Fibroblast of skin of right quadriceps (primary cell): ENCODE measurements around the gene QKI.

Experiments used
- DNase-seq: peaks from one replicate; pipeline ENCODE4 v3.0.0-alpha.2; 2013

QKI gene

DNA sequence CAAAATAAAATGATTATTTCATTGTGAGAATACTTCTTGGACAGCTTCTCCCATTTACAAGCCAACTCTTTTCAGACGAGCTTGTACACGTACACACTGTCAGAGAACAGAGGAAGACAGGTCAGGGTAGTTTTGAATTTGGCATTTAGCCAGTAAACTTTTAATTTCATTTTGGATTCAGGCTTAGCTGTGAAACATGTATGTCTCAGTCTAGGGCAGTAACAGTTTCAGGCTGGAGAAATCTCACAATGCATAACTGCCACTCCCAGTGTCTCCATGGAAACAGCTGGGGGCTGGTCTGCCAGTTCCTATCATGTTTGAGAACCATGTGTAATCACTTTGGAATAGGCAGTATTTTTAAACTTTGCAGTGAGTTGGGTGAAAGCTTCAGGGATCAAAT, 22.0 kb upstream of the QKI start:
- DNase-seq = peak; percentile 51

- no peak for DNase-seq
These were observed 20.6 kb upstream of the QKI start for GRCh38 chr6:163393923-163394322.

DNA sequence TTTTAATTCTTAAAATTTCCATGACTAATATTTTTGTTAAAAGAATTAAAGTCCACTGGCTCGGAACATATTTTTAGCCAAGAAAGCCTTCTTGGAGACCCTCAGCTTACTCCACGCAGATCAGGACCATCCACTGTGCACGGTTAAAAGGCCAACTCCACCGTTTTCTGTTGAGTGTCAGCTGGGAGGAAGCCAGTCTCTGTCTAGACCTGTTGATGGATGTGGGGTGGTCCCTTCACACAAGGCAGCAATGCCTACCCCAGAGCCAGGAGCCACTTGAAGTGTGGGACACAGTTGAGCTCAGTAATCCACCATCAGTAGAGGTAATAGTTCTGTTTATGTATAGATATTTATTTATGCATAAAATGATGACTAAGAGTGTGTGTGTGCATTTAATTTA, 19.9 kb upstream of the QKI start:
- no peak for DNase-seq

DNA sequence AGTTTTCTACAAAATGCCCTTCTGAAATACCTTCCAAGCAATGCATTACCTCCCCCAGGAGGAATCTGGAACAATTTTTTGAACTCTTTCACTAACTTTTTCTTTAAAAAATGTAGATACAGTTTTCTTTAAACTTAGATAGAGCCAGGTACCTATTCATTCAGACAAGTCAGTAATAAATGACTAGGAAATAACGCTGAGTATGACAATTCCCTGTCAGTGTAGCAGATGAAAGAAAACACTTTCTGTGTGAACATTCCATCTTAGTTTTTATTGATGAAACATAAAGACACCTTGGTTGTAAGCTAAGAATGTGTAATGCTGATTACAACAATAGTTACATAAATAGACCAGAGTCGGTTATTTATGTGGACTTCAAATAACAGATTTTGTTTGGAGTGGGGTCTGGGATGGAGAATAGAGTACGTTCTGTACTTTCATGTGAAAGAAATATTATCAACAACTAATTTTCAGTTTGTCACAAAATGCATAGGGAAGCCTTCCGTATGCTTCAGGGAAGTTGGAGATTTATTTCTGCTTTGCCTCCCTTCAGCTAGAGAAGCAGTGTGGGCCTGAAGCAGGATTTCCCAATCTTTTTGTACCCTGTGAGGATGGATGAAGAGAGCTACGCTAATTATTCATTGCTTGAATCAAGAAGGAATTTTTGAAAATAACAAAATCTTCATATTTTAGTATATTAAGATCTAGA, 19.2 kb upstream of the QKI start:
- DNase-seq = no peak

DNA sequence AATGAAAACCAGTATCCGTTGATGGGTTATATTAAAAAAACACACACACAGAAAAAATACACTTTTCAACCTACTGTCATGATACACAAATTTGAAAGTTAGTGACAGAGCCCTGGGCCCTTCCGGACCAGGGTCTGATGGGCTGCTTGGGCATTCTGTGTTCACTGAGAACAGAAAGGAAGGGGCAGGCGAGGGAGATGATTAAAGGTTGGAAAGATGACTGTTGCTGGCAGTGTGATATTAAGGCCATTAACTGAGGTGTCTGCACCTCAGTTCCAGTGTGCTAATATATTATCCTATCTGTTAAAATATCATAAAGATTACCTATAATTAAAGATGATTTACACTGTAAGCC, 18.7 kb upstream of the QKI start:
- DNase-seq = no peak

GRCh38 chr6:163397326-163397725, 17.2 kb upstream of the QKI start:
- no peak for DNase-seq

DNA sequence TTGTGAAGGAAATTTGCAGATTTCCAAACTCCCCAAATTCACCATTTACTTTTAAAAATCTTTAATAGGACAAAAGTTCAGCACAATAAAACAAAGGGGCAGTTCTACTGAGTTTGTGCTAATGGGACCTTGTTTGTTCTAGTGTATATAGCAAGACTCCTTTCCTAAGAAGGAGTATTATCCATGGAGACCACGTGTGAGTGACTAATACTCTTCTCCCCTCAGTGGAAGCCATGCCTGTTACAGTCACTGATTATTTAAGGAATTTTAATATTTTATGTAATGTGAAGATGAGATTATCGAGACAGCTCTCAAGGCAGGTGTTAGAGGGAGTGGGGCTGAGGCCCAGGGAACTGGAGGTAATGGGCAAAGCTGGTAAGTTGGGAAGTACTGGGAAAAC, 16.4 kb upstream of the QKI start:
- DNase-seq = peak; percentile 9

DNA sequence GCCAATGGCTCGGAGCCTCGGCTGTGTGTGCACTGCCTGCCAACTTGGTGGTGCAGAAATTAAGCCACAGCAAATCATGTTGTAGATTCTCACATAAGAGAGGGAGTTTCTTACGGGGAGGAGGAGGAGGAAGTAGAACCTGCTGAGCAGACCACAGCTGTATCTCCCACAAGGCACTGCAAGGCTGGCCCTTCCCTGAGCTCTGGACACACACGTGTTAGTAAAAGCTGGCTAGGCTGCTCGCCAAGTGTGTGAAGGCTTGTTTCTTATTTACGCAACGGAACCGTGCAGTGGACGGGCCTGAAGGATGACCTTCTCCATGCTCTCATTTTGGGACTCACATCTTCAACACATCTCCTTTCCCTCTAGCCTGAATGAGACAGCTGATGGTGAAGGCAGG, 15.7 kb upstream of the QKI start:
- DNase-seq = no peak

DNA sequence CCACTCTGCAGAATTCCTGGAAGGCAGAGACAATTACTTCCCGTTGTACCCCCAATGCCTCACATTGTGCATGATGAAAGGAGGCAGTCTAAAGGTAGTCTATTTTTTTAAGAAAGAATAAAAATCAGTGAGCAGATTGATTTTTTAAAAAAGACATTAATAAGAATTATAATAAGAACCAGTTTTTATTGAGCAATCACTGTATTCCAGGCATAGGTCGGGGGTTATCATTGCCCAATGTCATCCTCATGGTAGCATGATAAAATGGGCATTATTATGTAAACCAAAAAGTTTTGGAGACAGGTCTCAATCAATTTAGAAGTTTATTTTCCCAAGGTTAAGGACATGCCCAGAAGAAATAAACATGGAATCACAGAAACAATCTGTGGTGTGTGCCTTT, 14.0 kb upstream of the QKI start:
- no peak for DNase-seq

DNA sequence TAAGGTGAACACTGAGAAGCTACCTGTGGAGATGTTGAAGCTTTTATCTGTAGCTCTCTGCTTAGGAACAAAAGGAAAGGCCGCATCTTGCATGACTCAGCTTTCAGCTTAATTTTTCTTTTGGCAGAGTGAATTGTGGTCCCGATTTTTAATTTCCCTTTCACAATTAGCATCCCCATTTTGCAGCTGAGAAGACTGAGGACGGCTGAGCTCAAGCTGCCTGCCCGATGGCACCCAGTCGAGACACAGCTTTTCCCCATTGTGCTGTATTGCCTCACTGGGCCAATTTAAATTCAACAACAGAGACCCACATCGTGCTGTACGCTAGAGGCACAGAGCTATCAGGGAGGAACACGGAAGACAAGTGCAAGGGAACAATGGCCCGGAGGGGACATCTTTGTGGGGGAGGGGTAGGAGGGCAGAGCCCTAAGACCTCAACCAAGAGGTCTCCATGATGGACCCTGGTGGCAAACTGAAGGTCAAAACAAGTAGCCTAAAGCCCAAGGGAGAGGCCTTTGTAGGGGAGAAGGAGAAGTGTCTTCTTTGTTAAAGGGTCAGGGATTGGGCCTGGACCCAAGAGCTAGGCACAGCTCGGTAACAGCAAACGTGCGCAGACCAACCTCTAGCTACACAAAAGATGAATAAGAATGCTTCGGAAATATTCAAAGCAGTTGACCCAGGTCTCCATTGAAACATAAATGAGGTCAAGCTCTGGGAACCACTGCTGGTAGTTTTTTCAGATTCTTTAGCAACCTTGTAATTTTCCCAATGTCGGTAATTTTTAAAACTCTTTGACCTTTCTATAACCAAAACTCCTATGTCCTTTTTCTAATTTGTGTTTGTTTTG, 13.3 kb upstream of the QKI start:
- no peak for DNase-seq

DNA sequence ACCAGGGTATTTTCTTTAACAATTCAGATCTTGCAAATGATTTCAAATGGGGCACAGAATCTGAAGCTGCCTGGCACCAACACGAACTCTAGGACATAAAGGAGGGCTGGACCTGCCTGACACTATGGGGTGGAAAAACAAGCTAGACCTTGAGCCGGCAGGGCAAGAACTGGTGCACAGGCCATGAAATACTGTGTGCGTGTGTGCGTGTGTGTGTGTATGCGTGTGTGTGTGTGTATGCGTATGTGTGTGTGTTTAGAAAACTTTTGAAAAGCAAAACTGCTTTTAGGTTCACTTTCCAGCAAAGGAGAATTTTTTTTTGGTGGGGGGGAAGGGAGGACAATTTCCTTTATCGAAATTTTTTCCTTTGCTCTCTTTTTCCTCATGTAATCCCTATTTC, 11.9 kb upstream of the QKI start:
- no peak for DNase-seq

DNA sequence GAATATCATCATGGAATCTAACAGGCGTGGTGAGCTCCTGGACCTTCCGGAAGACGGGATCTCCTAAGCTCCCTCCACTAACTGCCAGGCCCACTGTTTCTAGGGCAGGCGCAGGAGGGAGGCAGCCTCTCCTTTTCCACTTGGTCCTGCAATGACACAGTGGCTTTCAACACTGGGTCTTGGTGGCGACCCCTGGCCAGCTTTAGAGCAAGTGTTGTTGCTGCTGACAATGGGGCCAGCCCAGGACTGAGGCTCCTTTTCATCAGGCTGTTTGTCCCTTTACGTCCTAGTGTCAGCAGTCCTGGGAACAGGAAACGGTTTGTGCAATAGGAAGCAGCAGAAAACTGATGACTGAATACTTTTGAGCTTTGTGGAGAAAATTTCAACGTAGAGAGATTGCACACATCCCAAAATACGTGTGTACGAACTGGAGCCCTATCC, 9.7 kb upstream of the QKI start:
- DNase-seq = peak; percentile 8

- DNase-seq = peak; percentile 23
These were observed 8.9 kb upstream of the QKI start for GRCh38 chr6:163405412-163406309.

- no peak for DNase-seq
These were observed 8.2 kb upstream of the QKI start for GRCh38 chr6:163406366-163406765.

DNA sequence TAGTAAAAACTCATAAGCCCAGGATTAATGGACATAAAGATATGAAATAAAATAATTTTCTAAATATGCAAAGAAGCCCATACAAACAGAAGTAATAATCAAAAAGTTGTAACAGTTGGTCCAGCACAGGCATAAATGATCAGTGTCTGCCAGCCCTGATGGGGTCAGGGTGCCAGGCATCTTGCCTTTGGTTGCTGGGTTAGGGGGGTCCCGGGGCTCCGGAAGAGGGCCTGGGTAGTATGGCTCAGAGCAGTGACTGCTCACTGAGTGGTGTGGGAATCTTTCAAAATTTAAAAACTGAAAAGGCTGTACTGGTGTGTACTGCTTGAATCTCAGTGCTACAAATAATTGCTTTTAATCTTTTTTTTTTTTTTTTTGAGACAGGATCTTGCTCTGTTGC, 7.7 kb upstream of the QKI start:
- no peak for DNase-seq

DNA sequence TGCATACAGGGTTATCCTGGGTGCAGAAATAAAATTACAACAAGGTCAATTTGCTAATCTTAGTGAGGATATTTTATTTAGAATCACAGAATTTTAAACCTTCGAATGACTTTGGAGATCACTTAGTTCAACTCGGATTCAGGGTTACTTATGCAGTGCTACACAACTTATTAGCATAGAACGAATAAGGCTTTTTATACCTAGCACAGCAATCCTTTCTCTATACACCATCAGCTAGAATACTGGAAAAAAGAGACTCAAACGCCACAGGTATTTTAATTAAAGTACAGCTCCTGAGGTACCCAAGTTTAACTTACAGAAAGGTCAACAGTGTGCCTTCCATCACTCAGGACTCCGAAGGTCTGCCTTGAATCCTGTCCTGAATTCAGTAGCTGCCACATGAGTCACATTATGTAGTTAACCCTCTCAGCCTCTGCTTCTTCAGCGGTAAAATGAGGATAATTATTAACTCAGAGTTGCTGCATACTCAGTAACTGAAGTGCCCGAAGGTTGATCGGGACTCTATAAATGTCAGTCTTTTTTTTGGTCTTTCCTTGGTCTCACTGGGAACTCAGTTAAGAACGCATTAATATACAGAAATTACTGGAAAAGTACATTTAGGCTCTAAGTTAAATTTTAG, 6.0 kb upstream of the QKI start:
- no peak for DNase-seq

DNA sequence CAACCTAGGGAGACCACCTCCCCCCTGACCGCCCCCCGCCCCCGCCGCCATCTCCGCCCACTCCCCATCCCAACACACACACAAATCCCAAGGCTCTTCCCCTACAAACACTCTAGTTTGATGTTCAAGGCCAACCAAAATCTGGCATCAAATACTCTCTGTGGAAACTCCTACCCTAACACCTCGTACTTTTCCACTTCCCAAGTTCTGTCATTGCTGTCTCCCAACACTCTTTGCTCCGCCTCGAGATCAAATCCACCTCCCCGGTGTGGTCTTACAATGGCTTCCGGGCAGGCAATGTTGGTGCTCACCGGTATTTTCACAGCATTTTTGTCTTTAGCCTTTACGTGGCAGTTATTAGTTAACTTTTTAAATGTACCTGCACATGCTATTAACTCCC, 4.8 kb upstream of the QKI start:
- DNase-seq = no peak

- no peak for DNase-seq
These were observed 2.2 kb upstream of the QKI start for GRCh38 chr6:163412341-163412740.

DNA sequence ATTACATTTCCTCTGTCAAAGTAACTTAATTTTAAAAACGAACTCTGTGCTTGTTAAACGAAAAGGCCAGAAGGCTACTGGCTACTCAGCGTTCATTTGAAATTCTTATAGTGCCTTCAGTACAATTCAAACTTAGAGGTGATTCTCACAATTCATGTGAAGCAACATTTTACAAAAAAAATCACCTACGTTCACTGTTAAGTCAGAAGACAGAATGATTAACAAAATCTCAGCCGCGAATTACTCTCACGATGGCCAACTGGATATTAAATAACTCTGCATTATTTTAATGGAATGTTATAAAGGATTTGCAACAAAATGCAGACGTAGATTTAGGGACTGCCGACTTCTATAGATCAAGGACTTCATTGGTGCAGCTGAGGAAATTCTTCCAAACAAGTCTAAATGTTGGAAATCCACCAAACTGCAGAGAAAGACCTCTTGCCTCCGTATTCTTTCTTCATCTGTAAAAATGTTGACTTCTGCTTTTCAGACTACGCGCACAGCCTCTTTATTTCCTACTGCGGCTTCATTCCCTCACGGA, 1.6 kb upstream of the QKI start:
- no peak for DNase-seq

DNA sequence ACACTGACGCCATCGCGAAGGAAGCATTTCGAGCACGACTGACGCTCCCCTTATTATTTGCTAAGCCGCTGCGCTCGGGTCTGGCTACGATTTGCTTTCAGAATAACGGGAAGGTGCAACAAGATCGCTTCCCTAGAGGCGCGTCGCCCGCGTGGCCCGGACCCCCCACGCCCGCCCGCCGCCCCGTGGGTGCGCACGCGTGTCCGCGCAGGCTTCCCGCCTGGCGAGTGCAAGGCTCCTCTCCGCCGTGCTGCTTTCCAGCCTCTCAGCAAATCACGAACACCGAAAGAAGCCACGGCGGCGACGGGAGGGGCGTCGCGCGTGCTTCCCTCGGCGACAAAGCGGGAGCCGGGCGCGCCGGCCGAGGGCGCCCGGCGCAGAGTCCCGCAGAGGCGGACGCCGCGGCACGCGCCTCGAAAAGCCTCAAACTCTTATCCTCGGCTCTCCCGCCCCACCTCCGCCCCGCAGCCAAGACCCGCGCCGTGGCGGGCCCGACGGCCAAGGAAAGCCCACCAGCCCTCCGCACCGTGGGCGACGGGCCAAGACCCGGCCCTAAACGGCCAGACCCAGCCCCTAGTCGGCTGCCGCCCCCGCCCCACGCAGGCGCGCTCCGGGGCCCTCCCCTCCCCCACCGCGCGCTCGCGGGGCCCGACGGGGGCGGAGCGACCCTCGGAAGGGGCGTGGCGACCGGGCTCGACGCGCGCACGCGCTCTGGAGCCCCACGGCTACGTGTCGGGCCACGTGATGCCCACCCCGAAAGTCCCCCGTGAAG, 987 bp upstream of the QKI start:
- peak; percentile 93 for DNase-seq

DNA sequence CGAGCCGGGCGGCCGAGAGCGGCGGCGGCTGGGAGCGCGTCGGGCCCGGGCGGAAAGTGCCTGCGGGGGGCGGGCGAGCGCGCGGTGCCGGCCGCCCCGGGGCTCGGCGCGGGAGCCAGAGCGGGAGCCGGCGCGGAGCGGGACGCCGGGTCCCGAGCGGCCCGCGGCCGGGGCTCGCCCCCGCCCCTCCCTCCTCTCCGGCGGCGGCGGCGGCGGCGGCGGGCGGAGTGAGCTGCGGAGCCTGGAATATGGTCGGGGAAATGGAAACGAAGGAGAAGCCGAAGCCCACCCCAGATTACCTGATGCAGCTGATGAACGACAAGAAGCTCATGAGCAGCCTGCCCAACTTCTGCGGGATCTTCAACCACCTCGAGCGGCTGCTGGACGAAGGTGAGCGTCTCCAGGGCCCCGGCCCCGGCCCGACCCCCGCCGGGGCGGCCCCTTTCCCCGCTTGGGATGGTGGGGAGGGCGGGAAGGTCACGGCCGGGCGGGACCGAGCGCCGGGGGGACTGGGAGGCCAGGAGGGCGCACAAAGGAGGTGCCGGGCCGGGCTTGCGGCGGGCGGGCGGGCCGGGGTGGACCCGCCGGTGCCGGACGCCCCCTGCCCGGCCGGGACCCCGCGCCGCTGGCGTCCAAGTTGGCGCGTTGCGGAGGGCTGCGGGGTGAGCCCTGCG, 565 bp downstream of the QKI start:
- no peak for DNase-seq
